Lower leg skin (tissue), 3 donors: ENCODE measurements around the gene VAMP5.

ENCODE experiments used
- CTCF ChIP-seq, 3 donors: fragments of 450-650 bp; IDR thresholded peaks; one replicate each; pipeline ENCODE4 v1.5.1; 2016; ENCODE audit warnings: antibody characterized with exemption in 3 of 3, mild to moderate bottlenecking in 3 of 3, moderate library complexity in 2 of 3
- POLR2A ChIP-seq, 2 donors: fragments of 450-650 bp; IDR thresholded peaks; one replicate each; pipeline ENCODE4 v1.6.1; 2016 to 2017; ENCODE audit warnings: antibody characterized with exemption in 2 of 2, mild to moderate bottlenecking in 1 of 2, moderate library complexity in 1 of 2

GRCh38 chr2:85541753-85542457, 42.3 kb upstream of the VAMP5 start:
- TF ChIP-seq CTCF (IDR thresholded peaks at IDR 0.05) (no peak), POLR2A (IDR thresholded peaks at IDR 0.05) (no peak)
